Tibial artery (tissue), 4 donors: ENCODE measurements around the gene NEAT1.

Source experiments
- DNase-seq, 2 donors: peaks; one replicate each; pipeline ENCODE4 v3.0.0-alpha.2; 2019
- H3K27ac ChIP-seq, 2 donors: fragments of 200-600 bp; sonication (generic) in 1 of 2; 1 replicate in 1 of 2; 2 replicates in 1 of 2; pipeline ENCODE4 v1.5.1; 2018 to 2019; ENCODE audit warnings: mild to moderate bottlenecking in 1 of 2
- H3K27me3 ChIP-seq, 2 donors: fragments of 200-600 bp; sonication (generic) in 1 of 2; one replicate each; pipeline versions ENCODE4 v1.5.1 to v1.6.0; 2016 to 2019
- H3K36me3 ChIP-seq, 3 donors: fragments of 200-600 bp; sonication (generic) in 2 of 3; one replicate each; pipeline ENCODE4 v1.5.1; 2016 to 2019; ENCODE audit warnings: mild to moderate bottlenecking in 2 of 3
- H3K4me1 ChIP-seq, 4 donors: fragments of 200-600 bp; sonication (generic) in 2 of 4; 1 replicate in 3 of 4; 2 replicates in 1 of 4; pipeline ENCODE4 v1.5.1; 2016 to 2019
- H3K4me3 ChIP-seq, 2 donors: fragments of 200-600 bp; sonication (generic) in 1 of 2; 1 replicate in 1 of 2; 2 replicates in 1 of 2; pipeline ENCODE4 v1.5.1; 2018 to 2019; ENCODE audit warnings: mild to moderate bottlenecking in 2 of 2
- H3K9me3 ChIP-seq, 3 donors: fragments of 200-600 bp; sonication (generic) in 1 of 3; one replicate each; pipeline ENCODE4 v1.5.1; 2016 to 2019
- CTCF ChIP-seq, 2 experiments: fragments of 200-600 bp in 1 of 2; fragments of 450-650 bp in 1 of 2; IDR thresholded peaks; one replicate each; pipeline ENCODE4 v1.5.1; 2017 to 2019; ENCODE audit warnings: antibody characterized with exemption in 2 of 2, mild to moderate bottlenecking in 1 of 2, moderate library complexity in 1 of 2
- intact Hi-C: fragments of 100-400 bp; cut with DNase I; formaldehyde crosslinking; loops from one replicate; pipeline ENCODE4 v1.15.0; 2023; ENCODE audit warnings: low total_unique reads

The NEAT1 gene

GRCh38 chr11:65386307-65387140, 36.1 kb upstream of the NEAT1 start, which contains the start of gene FRMD8:
Gene FRMD8, plus strand, starts transcription at chr11:65386637. Its CDS starts 400 bp downstream, at chr11:65387037.
- Histone ChIP-seq H3K27me3 (no peaks in the 10 kb centered on the region), H3K4me3 (peak within 1 kb of the TSS; percentile 88 to 93), H3K27ac (peak within 1 kb of the TSS; percentile 96 to 97), H3K36me3 (peaks cover 0 to 17% (median 0%) of the 10 kb centered on the region in 3 donors), H3K9me3 (no peaks in the 10 kb centered on the region), H3K4me1 (peaks cover 9 to 83% (median 66%) of the 10 kb centered on the region in 4 donors)
- intact Hi-C loops, result no loop called here
- no peak for TF ChIP-seq CTCF (IDR thresholded peaks at IDR 0.05)
- peak; percentile 92 to 96 for DNase-seq

GRCh38 chr11:65388731-65389130, 33.9 kb upstream of the NEAT1 start:
- no peak for DNase-seq
- no peaks in the 10 kb centered on the region for H3K27me3 ChIP-seq
- H3K4me1 ChIP-seq, result peaks cover 0 to 77% (median 51%) of the 10 kb centered on the region in 4 donors
- TF ChIP-seq CTCF (IDR thresholded peaks at IDR 0.05), result no peak
- no peak overlapping the region for H3K27ac ChIP-seq
- no peak overlapping the region for H3K4me3 ChIP-seq
- intact Hi-C loops, result no loop called here
- peaks cover 0 to 32% (median 9%) of the 10 kb centered on the region in 3 donors for H3K36me3 ChIP-seq
- no peaks in the 10 kb centered on the region for H3K9me3 ChIP-seq

- Histone ChIP-seq H3K4me3 (no peak overlapping the region), H3K36me3 (peaks cover 0 to 39% (median 16%) of the 10 kb centered on the region in 3 donors), H3K9me3 (no peaks in the 10 kb centered on the region), H3K4me1 (peaks cover 0 to 71% (median 48%) of the 10 kb centered on the region in 4 donors), H3K27ac (peak overlapping the region; percentile 50 to 64), H3K27me3 (no peaks in the 10 kb centered on the region)
- intact Hi-C loops, result no loop called here
- no peak for TF ChIP-seq CTCF (IDR thresholded peaks at IDR 0.05)
- no peak for DNase-seq
These were observed 33.2 kb upstream of the NEAT1 start for GRCh38 chr11:65389294-65389980.

GRCh38 chr11:65390099-65390941, 32.3 kb upstream of the NEAT1 start:
- Histone ChIP-seq H3K27me3 (no peaks in the 10 kb centered on the region), H3K4me3 (peak overlapping the region in 1 of 2 donors; percentile 11), H3K36me3 (peaks cover 0 to 48% (median 25%) of the 10 kb centered on the region in 3 donors), H3K4me1 (peaks cover 0 to 66% (median 47%) of the 10 kb centered on the region in 4 donors), H3K9me3 (no peaks in the 10 kb centered on the region), H3K27ac (peak overlapping the region; percentile 50 to 64)
- DNase-seq, result no peak
- intact Hi-C loops, result loop anchor here (2.0 kb wide), 1 partner anchor 18 kb away; no protein-coding TSS in a partner anchor
- TF ChIP-seq CTCF (IDR thresholded peaks at IDR 0.05), result no peak

- intact Hi-C loops, result loop anchor here (2.0 kb wide), 1 partner anchor 18 kb away; no protein-coding TSS in a partner anchor
- peaks cover 0 to 54% (median 31%) of the 10 kb centered on the region in 3 donors for H3K36me3 ChIP-seq
- no peaks in the 10 kb centered on the region for H3K27me3 ChIP-seq
- H3K27ac ChIP-seq, result peak overlapping the region; percentile 50 to 64
- H3K4me1 ChIP-seq, result peaks cover 0 to 66% (median 43%) of the 10 kb centered on the region in 4 donors
- no peak for TF ChIP-seq CTCF (IDR thresholded peaks at IDR 0.05)
- no peaks in the 10 kb centered on the region for H3K9me3 ChIP-seq
- peak overlapping the region in 1 of 2 donors; percentile 11 for H3K4me3 ChIP-seq
- no peak for DNase-seq
These were observed 31.6 kb upstream of the NEAT1 start for GRCh38 chr11:65390996-65391395.
